Glutamatergic neuron (in vitro differentiated cells): ENCODE measurements around the gene CLSTN2. TPM values are rescaled to one million over a fixed set of nuclear protein-coding genes. Genes with fewer than 3 reads are reported as not detected.

Experiments
- DNase-seq: peaks from one replicate; pipeline ENCODE4 v3.0.0; 2022
- H3K27ac Mint-ChIP-seq: one replicate; pipeline ENCODE4 v1.8.0; 2020; ENCODE audit warnings: mild to moderate bottlenecking, mixed read lengths, inconsistent platforms; ENCODE audit not compliant: unreplicated experiment
- H3K27me3 Mint-ChIP-seq: one replicate; pipeline ENCODE4 v1.8.0; 2020; ENCODE audit warnings: mild to moderate bottlenecking, moderate library complexity, mixed read lengths, inconsistent platforms; ENCODE audit not compliant: unreplicated experiment
- H3K36me3 Mint-ChIP-seq: one replicate; pipeline ENCODE4 v1.8.0; 2020; ENCODE audit warnings: mild to moderate bottlenecking, mixed read lengths, inconsistent platforms; ENCODE audit not compliant: unreplicated experiment
- H3K4me1 Mint-ChIP-seq: one replicate; pipeline ENCODE4 v1.8.0; 2020; ENCODE audit warnings: mild to moderate bottlenecking, low read depth, mixed read lengths, inconsistent platforms; ENCODE audit not compliant: unreplicated experiment
- H3K4me3 Mint-ChIP-seq: one replicate; pipeline ENCODE4 v1.8.0; 2020; ENCODE audit warnings: mild to moderate bottlenecking, mixed read lengths, inconsistent platforms; ENCODE audit not compliant: unreplicated experiment
- H3K9me3 Mint-ChIP-seq: one replicate; pipeline ENCODE4 v1.8.0; 2020; ENCODE audit warnings: mild to moderate bottlenecking, moderate library complexity, mixed read lengths, inconsistent platforms; ENCODE audit not compliant: unreplicated experiment
- total RNA-seq: library from RNA; stranded (reverse); fragmentation: NEBNext Ultra II Directional; extraction: Animal tissue kit (Norgen Biotek cat#: 25700); gene quantifications from one replicate; pipeline ENCODE4 v1.2.1, GENCODE V29; 2021; ENCODE audit not compliant: unreplicated experiment
- TF ChIP-seq, protein P1 (sequence below): fragments of 200-600 bp; sonication (generic); IDR thresholded peaks from one replicate; pipeline ENCODE4 v1.5.0; 2021; ENCODE audit not compliant: partially characterized antibody, unreplicated experiment

The CLSTN2 gene
- total RNA-seq, 1 donor from 2014 or later = 3.1 TPM

DNA sequence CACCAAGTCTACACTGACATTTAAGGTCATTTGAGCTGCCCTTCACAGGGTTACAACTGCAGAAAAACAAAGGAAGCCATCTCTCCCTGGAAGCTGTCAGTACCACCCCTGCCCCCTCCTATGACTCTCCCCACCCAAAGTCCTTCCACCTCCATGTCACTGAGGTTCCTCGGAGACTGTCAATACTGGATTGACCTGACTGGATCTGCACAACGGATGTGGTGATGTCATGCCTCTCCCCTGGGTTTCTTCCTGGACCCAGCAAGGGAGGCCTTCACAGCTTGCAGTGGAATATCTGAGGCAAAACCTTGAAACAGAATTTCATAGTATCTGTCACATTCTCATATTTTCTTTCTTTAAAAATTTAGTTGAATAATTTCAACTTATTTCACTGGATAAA is 153.5 kb downstream of the CLSTN2 start:
- Mint-ChIP-seq H3K27me3 (peaks cover 5% of the 10 kb centered on the region), H3K9me3 (peaks cover 14% of the 10 kb centered on the region), H3K4me3 (no peak overlapping the region), H3K27ac (no peak overlapping the region), H3K4me1 (peaks cover 12% of the 10 kb centered on the region), H3K36me3 (peaks cover 13% of the 10 kb centered on the region)
- TF ChIP-seq, protein P1, sequence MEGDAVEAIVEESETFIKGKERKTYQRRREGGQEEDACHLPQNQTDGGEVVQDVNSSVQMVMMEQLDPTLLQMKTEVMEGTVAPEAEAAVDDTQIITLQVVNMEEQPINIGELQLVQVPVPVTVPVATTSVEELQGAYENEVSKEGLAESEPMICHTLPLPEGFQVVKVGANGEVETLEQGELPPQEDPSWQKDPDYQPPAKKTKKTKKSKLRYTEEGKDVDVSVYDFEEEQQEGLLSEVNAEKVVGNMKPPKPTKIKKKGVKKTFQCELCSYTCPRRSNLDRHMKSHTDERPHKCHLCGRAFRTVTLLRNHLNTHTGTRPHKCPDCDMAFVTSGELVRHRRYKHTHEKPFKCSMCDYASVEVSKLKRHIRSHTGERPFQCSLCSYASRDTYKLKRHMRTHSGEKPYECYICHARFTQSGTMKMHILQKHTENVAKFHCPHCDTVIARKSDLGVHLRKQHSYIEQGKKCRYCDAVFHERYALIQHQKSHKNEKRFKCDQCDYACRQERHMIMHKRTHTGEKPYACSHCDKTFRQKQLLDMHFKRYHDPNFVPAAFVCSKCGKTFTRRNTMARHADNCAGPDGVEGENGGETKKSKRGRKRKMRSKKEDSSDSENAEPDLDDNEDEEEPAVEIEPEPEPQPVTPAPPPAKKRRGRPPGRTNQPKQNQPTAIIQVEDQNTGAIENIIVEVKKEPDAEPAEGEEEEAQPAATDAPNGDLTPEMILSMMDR = no peak
- DNase-seq = no peak

DNA sequence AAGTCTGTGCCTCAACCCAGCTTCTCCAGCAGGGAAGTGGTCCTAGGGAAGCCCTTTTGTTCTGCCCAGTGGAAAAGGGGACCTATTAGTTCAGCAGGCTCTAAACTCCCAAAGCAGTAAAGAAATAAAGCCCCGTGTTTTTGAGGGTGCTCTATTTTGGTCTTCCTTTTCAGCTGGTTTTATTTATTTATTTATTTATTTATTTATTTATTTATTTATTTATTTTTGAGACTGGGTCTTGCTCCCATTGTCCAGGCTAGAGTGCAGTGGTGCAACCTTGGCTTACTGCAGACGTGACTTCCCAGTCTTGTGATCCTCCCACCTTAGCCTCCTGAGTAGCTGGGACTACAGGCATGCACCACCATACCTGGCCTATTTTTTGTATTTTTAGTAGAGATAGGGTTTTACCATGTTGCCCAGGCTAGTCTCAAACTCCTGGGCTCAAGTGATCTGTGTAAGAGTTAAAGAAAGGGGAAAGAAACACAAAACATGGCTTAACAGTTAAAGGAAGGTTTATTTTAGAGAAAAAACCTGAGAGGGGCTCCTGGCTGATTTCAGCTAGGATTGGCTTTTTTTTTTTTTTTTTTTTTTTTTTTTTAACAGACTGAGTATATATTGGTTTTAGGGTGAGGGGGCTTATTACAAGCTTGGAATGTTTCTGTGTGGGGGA is 154.6 kb downstream of the CLSTN2 start:
- Mint-ChIP-seq H3K9me3 (peaks cover 14% of the 10 kb centered on the region), H3K36me3 (peaks cover 13% of the 10 kb centered on the region), H3K4me1 (peaks cover 12% of the 10 kb centered on the region)

DNA sequence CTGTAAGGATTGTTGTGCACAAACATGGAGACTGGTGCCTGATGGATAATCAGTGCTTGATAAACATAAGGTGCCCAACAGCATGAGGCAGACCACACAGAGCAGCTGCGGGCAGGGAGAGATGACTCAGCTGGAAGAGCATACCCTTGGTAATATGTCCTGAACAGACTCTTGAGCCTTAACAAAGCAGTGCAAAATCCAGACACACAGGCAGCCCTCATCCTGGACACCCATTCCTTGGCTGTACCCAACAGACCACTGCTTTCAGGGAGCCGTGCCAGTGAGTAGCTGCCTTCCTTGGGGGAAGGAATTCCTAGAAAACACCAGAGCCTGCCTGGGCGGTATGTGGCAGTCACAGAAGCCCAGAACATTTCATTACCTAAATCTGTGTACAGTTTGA is 156.2 kb downstream of the CLSTN2 start:
- peaks cover 13% of the 10 kb centered on the region for H3K36me3 Mint-ChIP-seq
- TF ChIP-seq, protein P1 = no peak
- no peak for DNase-seq
- H3K27me3 Mint-ChIP-seq = peaks cover 5% of the 10 kb centered on the region
- no peak overlapping the region for H3K4me3 Mint-ChIP-seq
- H3K4me1 Mint-ChIP-seq = peaks cover 6% of the 10 kb centered on the region
- no peak overlapping the region for H3K27ac Mint-ChIP-seq
- peaks cover 14% of the 10 kb centered on the region for H3K9me3 Mint-ChIP-seq

More for the DNA sequence above, 154.6 kb downstream of the CLSTN2 start:
- TF ChIP-seq, protein P1 = no peak
- H3K4me3 Mint-ChIP-seq = no peak overlapping the region
- no peak for DNase-seq
- H3K27me3 Mint-ChIP-seq = peaks cover 5% of the 10 kb centered on the region
- no peak overlapping the region for H3K27ac Mint-ChIP-seq

DNA sequence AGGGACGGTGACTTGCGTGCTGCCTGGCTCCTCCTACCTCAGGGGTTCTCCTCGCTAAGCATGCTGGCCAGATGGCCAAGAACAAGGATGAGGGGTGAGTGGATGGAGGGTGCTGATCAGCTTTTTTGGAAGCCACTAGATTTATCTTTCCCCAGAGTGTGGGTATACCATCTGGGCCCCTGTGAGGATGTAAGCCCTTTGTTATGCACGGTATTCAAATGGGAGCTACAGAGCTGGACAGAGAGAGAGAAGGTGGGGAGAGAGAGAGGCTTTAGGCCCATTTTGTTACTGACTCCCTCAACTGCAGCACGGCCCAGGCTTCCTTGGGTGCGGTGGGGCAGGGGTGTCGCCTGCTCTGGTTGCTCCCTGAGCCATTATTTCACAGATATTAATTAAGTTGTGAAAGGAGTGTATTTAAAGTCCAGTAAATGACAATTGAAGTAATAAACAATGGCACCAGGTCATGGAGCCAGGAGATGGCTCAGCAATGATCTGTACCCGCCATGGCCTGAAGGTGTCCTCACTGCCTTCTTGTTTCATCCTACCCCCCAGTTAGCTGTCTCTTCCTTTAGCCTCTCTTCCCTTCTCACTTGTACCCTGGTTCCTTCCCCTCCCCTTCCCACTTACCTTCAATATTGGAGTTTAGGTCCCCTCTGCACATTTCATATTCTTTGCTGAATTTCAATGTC is 158.0 kb downstream of the CLSTN2 start:
- Mint-ChIP-seq H3K4me1 (peaks cover 6% of the 10 kb centered on the region), H3K36me3 (peaks cover 13% of the 10 kb centered on the region), H3K4me3 (no peak overlapping the region), H3K27me3 (peaks cover 5% of the 10 kb centered on the region), H3K27ac (no peak overlapping the region), H3K9me3 (peaks cover 10% of the 10 kb centered on the region)
- no peak for DNase-seq
- TF ChIP-seq, protein P1 = no peak

DNA sequence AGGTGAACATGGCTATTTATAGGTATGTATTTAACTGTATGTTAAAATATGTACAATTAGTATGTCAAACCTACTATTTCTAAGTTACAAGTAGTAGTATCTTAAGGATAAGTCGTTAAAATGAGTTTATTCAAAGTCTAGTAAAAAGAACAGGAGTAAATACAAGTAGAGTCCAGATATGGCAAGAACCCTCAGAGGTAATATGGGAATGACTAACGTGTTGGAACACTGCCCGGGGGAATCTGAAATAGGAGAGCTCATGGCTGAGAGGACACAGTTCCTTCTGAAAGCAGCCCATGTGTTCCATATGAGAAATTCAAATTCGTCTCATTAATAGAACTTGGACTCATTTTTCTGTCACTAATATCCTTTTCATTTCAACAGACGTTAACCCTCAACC is 158.8 kb downstream of the CLSTN2 start:
- TF ChIP-seq, protein P1 = no peak
- H3K9me3 Mint-ChIP-seq = peaks cover 10% of the 10 kb centered on the region
- peaks cover 6% of the 10 kb centered on the region for H3K4me1 Mint-ChIP-seq
- H3K4me3 Mint-ChIP-seq = no peak overlapping the region
- H3K27ac Mint-ChIP-seq = no peak overlapping the region
- peaks cover 5% of the 10 kb centered on the region for H3K27me3 Mint-ChIP-seq
- H3K36me3 Mint-ChIP-seq = peaks cover 13% of the 10 kb centered on the region
- no peak for DNase-seq
